Kidney glomerular epithelial cell (primary cell): Measurements from ENCODE around the gene FREM1.

Source experiments
- DNase-seq: peaks from one replicate; lab custom pipeline; 2025; lab: John Stamatoyannopoulos, UW

FREM1 gene

GRCh38 chr9:14813336-14814248 lies 96.6 kb downstream of the FREM1 start:
- no peak for DNase-seq

GRCh38 chr9:14812806-14813205 lies 97.4 kb downstream of the FREM1 start:
- DNase-seq: no peak

- no peak for DNase-seq
Observed at GRCh38 chr9:14811844-14812243, 98.4 kb downstream of the FREM1 start.

GRCh38 chr9:14806941-14807520 lies 103.2 kb downstream of the FREM1 start:
- no peak for DNase-seq

GRCh38 chr9:14799030-14799429 lies 111.2 kb downstream of the FREM1 start:
- no peak for DNase-seq

- no peak for DNase-seq
Observed at GRCh38 chr9:14797435-14797834, 112.8 kb downstream of the FREM1 start.

- no peak for DNase-seq
Observed at GRCh38 chr9:14793389-14793788, 116.8 kb downstream of the FREM1 start.

GRCh38 chr9:14790628-14791027 lies 119.6 kb downstream of the FREM1 start:
- DNase-seq: no peak

- no peak for DNase-seq
Observed at GRCh38 chr9:14788846-14789245, 121.4 kb downstream of the FREM1 start.

GRCh38 chr9:14783358-14783757 lies 126.9 kb downstream of the FREM1 start:
- no peak for DNase-seq

- no peak for DNase-seq
Observed at GRCh38 chr9:14782286-14783051, 127.8 kb downstream of the FREM1 start.

GRCh38 chr9:14780693-14781092 lies 129.5 kb downstream of the FREM1 start:
- DNase-seq: no peak

GRCh38 chr9:14780251-14780650 lies 130.0 kb downstream of the FREM1 start:
- DNase-seq: no peak

- DNase-seq: no peak
Observed at GRCh38 chr9:14779566-14780022, 130.6 kb downstream of the FREM1 start.

GRCh38 chr9:14778565-14778964 lies 131.7 kb downstream of the FREM1 start:
- no peak for DNase-seq

- DNase-seq: no peak
Observed at GRCh38 chr9:14775917-14776316, 134.3 kb downstream of the FREM1 start.

GRCh38 chr9:14770592-14770991 lies 139.6 kb downstream of the FREM1 start:
- DNase-seq: no peak

- no peak for DNase-seq
Observed at GRCh38 chr9:14769230-14769571, 141.0 kb downstream of the FREM1 start.

- DNase-seq: peak; percentile 82
Observed at GRCh38 chr9:14768405-14769229, 141.6 kb downstream of the FREM1 start.

- no peak for DNase-seq
Observed at GRCh38 chr9:14766299-14766698, 143.9 kb downstream of the FREM1 start.

- DNase-seq: no peak
Observed at GRCh38 chr9:14761584-14761983, 148.6 kb downstream of the FREM1 start.

- DNase-seq: no peak
Observed at GRCh38 chr9:14760060-14760459, 150.2 kb downstream of the FREM1 start.
